GM18907 (cell line): ENCODE data around the gene TEX26.

ENCODE experiments used
- ATAC-seq: cut with Tn5 transposase; IDR thresholded peaks from one replicate; pipeline ENCODE4 v1.9.1; 2021; ENCODE audit warnings: mild to moderate bottlenecking, moderate library complexity; ENCODE audit not compliant: unreplicated experiment

TEX26 gene

DNA sequence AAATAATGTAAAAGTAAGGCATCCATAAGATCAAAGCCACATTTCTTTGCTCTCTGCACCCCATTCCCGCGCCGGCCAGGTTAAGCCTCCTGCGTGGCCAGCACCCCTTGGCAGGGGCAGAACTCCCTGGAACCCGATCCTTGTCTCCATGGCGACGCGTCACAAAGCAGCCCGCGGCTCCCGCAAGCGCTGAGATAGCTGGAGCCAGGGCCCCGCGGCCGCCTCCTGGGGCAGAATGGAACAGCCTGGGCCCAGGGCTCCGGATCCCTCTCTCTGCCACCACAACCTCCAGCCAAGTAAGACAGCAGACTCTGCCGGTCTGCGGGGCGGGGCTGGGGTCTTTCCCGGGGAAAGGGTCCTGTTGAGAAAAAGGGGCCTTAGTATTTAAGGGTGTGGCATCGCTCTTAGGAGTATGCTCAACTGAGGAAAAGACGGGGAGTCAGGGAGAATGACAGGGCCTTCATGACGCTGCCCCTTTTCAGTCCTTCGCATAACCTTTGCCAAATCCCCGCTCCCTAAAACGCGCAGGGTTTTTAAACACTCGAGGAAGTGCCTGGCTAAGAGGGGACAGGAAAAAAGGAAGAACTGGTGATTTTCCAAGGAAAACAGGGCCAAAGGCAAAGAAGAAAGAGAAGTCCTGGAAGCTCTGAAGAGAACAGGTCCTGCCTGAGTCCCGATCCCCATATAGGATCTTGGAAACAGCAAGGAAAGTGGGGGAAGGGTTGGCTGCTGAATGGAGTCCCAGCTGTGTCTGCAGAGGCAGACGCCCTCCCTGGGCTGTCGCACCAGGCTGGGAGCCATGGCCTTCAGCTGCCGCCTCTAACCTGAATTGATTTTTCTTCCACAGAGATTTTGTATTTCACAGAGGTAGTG is at the start of gene TEX26:
Gene TEX26 (plus strand): TSS at position 176 of the 873 bp plus-strand sequence. CDS start 60 bp downstream, at position 236.
- no peak for ATAC-seq

DNA sequence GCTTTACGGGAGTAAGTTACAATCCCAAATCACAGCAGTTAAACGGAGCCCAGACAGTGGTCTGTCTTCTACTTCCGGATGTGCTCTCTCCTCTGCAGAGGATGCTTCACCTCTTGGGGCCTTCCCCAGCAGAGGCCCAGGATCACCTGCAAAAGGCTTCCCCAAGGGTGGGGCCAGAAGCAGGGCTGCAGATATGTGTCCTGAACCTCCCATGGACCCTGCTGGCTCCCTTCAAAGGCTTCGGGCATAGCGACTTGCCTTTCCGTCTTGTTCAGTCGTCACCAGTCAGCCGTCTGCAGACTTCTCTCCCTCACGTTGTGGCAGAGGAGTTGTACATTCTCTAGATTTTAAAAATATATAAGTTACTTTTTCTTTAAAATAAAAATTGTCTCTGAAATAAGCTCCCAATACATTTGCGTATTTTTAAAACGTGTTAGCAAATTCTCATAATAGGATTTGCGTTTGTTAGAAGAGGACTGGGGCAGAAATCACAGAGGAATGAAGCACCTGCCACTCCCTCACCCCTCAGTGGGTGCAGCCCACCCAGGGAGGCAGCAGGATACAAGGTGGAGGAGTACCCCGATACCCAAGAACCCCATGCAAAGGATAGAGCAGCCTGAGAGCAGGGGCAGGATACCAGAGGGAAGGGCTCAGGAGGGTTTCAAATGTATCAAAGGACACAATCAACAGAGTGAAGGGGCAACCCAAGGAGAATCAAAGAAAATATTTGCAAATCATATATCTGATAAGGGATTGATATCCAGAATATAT is 49.3 kb upstream of the TEX26 start:
- no peak for ATAC-seq

DNA sequence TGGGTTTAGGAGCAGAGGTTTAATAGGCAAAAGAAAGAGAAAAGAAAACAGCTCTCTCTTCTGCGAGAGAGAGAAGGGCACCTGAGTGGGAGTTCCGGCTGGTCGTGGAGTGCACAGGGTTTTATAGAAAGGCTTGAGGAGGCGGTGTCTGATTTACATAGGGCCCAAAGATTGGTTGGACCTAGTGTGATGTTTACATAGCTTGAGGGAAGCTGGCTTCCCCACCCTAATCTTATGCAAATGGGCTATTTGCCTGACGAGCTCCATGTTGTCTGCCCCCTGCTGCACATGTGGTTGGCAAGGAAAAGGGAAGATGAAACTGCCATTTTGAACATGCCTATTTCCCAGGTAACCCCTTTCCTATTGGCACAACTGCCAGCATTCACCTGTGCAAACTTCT is 47.9 kb upstream of the TEX26 start:
- no peak for ATAC-seq

DNA sequence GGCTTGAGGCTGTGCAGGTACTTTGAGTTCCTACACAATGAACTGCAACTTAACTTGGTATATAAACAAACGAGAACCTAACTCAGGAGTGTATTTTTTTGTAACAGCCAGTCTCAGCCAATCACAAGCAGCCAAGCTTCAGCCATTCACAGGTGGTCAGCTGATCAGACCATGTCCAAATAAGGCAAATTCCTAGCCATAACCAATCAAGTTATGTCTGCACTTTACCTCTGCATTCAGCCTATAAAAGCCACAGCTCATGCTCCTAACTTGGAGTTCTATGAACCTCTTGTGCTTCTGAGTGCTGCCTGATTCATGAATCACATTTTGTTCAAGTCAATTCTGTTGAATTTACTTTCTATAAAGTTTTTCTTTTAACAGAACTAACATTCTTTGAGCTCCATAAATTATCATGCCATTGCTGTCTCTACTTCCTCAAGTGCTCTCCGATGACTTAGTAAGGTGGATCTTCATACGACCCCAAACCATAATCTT is 43.2 kb upstream of the TEX26 start:
- ATAC-seq, result no peak

DNA sequence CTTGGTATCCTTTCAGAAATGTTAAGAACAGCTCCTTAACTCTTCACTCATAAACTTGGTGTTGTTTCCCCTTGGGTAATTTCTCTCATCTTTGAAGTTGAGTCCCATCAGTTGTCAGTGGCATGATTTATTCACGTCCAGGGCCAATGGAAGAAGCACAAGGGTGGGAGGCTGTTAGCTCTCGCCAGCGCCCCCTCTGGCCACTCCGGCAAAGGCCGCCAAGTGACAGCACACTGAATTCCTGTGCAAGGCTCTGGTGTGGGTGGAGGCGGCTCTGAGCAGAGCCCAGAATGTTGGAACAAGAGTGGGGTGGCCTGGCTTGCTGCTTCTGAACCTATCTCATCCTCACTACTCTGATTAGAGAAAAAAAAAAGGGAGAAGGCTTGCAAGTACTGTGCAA is 39.5 kb upstream of the TEX26 start:
- no peak for ATAC-seq

DNA sequence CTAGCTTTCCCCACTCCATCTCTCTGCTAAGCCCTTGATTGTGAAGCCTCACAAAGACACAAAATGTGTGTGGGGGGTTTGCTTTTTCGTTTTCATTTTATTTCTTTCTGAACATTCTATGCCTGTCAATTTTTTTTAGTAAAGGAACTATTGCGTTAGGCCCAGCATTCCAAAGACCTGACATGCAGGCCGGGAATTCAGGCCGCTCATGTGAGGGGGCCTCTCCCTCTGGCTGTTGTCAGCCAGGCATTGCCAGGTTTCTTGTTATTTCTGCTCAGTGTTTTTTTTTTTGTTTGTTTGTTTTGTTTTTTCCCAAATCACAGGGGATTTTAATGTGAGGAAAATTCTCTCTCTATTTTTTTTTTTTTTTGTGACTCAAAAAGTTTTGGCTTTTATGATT is 36.7 kb upstream of the TEX26 start:
- ATAC-seq, result no peak

DNA sequence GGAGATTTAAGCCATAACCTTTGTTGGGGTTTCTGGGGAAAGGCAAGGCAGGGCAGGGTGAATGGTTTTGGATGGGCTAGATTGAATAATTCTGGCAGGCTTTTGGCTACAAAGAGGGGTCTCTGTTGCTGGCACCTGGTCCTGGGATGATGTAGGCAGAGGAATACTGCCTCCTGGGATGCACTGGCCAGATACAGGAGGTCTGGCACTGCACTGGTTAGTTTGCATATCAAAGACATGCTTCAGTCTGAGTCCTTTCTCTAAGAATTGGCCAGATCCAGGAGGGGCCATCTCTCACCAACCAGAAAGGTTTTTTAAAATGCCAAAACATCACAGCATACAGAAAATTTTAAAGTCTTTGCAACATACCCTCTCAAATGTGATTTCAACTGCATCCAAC is 34.4 kb upstream of the TEX26 start:
- no peak for ATAC-seq

DNA sequence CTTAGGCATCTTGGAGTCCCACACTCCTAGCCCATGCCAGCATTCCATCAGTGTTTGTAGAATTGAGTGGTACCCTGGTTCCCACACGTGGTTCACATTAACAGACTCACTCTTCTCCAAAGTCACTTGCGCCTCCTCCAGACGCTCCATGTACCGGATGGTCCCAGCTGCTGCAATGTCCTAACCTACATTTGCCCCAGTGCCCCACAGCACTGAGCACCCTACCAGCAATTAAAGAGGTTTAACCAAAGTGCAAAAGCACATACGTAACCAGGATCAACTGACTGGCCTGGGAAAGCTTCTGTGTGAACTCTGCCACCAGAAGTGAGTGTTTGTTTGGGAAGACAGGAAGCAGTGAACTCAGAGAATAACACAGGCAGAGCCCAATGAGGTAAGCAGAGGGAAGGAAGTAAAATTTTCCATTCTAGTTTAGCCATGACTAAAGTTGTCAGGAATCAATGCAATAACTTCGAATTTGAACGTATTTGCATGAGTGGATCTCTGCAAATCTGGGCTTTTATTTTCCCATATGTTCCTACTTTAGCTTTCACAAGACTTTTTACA is 33.7 kb upstream of the TEX26 start:
- ATAC-seq, result no peak

DNA sequence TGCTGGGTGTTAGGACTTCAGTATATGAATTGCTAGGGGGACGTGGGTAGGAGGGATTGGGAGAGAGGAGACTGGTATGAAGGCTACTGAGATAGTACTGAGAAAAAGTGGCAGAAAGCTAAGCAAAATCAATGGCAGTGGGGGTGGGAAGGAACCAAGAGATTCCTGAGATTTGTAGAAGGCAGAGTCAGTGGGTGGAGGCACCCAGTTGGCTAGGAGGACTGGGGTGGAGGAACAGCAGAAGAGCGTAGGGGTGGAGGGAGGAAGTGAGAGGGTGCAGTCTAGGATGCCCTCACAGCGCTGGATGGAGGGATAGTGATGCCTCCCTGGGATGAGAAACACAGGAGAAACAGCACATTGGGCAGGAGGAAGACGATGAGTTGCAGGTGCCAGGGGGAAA is 32.0 kb upstream of the TEX26 start:
- ATAC-seq, result no peak

DNA sequence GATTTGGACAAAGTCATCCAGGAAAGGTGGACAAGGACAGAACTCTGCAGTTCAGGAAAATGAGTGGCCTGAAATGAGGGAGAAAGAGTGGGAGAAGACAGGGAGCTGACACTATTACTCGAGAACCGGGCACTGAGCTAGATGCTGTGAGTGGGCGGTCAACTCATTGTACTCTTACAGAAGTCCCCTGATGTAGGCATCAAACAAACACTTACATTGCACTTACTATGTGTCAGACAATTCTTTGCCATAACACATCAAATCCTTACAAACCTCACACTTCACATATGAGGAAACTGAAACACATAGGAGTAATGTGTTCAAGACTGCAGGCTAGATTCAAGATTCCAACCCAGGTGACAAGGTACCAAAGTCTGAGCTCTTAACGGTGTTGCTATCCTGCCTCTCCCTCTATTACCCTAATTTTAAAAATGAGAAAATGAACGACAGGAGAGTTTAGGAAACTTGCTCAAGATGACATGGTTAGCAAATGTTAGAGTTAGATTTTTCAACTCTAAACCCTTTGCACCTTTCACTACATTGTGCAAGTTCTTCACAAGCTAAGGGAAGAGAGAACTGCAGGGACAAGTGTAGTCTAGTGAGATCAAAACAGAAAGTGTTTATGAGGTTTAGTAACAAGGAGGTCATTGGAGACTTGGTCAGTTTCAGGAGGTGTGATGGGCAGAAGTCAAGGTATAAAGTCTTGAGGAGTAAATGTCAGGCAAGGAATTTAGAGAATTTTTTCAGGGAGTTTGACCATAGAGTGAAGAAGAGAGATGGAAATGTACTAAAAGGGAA is 31.3 kb upstream of the TEX26 start:
- ATAC-seq, result no peak

DNA sequence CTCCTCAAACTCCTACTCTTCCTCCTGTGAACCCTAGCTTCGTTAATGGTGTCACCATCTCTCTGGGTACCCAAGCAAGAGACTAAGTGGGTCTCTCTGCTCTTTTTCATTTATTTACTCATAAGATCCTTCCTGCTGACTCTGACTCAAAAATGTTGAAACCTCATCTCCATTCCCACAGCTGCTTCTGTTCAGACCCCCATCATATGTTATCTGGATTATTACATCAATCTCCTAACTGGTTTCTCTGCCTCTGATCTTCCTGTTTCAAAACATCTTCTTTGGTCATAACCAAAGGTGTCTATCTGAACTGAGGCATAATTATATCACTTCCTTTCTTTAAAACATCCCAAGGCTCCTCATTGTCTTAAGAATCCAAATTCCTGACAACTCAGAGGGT is 28.4 kb upstream of the TEX26 start:
- ATAC-seq, result no peak

DNA sequence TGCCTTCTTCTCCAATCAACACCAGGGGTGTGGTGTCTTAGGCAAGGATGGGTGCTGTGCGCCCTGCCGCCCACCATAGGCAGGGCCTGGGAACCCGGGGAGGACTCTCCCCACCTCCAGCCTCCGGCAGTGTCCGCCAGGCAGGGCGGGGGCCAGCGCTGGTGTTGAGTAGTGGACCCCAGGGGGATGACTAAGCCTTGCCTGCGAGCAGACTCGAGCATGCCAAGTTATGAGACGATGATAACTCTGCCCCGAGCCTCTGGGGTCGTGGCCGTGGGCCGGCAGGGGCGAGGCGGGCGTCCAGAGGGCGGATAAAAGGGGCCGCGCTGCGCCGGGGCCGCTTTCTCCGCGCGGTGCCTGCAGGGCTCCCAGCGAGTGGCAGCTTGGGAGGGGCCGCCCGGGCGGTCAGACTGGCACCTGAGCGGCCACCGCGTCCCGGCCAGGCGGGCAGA is 26.5 kb upstream of the TEX26 start, which contains the start of gene MEDAG:
Gene MEDAG (plus strand): TSS at position 340 of the 452 bp plus-strand sequence. CDS start 245 bp downstream, outside the sequence.
- no peak for ATAC-seq

DNA sequence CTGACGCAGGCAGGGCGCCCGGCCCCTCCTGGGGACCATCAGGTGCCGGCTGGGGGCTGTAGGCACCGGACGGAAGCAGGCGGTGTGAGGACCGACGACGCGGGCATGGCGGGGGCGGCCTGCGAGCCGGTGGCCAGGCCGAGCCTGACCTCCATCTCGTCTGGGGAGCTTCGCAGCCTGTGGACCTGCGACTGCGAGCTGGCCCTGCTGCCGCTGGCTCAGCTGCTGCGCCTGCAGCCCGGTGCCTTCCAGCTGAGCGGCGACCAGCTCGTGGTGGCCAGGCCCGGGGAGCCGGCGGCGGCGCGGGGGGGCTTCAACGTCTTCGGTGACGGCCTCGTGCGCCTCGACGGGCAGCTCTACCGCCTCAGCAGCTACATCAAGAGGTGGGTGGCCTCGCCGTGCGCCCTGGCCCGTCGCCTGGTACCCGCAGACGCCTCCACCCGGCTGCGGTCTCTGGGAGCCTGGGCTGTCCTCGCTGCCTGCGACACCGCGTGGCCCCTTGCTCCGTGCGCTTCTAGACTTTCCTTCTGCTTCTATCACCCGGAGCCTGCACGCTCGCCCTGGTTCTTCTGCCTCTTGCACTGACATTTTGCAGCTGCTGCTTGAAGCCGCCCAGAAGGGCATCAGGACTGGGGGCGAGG is 25.9 kb upstream of the TEX26 start:
- ATAC-seq, result no peak

DNA sequence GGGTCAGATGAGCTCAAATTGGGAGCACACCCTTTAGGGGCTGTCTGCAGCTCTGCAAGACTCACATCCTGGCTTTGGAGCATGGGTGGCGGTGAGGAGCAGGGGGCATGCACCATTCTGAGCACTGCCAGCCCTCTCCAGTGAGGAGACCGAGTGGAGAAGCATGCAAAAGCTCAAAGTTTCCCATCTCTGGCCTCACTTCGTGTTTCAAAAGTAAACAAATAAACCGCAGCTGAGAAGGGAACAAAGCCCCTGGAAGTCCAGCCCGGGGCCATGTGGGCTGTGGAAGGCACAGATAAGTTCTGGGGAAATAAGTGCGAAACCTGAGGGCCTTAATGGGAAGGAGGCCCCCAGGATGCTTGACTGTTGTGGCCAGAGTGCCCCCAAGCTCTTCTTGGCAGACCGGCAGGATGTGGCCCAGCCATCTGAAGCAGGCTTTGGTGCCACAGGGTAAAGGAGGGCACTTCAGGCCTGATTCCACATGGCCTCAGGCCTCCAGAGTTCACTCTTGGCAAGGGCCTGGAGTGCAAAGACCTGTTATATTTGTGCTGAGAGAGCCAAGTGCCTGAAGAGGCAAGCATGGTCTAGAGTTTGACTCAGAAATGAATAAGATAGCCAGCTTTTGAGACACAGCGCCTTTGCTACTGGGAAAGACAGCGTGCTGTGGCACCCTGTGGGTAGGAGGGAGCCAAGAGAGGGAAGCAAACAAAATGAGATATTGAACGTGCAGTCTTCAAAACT is 25.2 kb upstream of the TEX26 start:
- ATAC-seq, result no peak

DNA sequence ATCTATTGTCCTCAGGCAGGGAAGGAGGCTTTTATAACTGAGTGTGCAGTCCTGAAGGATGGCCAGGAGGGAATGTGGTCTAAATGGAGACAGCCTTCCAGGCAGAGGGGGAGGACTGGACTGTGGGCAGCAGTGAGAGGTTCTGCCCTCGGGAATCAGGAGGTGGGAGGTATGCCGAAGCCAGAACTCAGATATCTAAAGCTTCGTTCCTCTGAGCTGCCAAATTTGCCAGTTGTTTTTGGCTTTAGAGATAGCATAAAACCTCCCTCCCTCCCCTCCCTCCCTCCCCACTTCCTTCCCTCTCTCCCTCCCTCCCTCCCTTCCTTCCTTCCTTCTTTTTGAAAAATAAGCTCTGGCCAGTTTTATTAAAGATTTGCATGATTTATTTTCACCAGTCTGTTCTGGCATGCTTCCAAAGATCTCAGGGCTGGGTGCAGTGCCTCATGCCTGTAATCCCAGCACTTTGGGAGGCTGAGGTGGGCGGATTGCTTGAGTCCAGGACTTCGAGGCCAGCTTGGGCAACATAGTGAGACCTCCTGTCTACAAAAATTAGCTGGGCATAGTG is 24.0 kb upstream of the TEX26 start:
- no peak for ATAC-seq

DNA sequence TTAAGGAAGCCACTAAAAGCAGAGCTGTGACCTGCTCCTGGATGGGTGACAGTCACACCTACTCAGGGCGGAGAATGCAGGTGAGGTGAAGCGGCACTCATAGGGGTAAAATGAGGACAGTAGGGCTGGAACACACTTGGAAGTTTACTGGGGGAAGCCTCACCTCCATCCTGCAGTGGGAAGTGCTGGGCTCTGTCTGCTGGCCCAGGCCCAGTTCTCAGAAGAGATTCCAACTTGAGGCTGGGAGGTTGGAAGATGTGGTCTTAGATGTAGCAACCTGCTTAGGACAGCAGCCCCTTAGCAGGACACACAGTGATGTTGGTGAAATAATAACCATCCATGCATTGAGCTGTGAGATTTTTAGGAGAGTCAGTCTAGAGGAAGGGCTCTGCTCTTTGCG is 21.8 kb upstream of the TEX26 start:
- no peak for ATAC-seq

DNA sequence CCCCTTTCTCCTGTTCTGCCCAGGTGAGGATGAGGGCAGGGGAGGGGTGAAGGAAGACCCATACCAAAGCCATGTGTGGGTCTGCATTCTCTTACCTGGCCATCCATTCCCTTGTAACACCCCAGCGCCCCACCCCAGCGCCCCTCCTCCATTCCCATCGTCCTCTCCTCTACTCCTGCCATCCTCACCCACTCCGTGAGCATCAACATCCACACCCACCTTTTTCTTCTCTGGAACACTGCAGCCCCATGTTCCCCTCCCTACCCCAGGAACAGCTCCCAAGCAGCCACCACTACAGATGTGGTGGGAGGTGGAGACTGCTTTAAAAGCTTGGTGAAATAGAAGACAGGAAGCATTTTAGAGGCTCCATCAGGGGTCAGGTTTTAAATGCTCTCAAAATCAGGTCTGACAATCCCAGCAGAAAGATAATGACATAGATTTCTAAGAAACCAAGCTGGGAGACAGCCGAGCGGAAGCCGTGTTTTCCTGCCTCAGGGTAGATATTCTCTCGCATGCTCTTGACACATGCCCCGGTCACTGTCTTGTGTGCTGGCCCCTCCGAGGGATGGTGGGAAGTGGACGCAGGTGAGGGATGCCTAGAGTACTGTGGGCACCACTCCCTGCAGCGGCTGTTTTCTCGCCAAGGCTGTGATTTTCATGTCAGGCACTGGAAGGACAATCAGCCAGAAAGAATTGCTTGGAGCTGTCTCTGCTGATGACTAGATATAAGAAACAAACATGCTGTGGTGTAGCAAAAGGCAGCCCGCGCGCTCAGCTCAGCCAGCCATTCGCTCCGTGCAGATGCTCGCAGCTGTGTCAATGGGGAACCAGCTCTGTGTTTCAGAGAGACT is 16.5 kb upstream of the TEX26 start:
- ATAC-seq, result no peak

DNA sequence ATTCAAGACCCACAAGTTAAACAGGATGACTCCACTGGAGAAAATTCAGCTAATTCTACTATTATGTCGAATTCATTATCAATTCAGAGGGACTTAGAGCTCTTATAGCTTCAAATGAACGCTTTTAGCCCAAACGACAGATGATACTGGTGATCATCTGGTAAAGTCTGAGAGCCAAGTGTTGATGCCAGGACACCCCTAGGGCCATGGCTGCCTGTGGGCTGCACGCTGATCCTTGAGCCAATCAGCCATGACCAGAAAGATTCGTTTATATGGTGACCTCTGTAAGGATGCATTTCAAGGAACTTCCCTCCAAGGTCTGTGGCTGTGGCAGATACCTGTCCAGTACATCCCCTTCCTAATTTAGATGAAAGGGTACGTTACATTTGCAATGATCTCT is 15.5 kb upstream of the TEX26 start:
- ATAC-seq, result no peak
